Fibroblast of skin of abdomen (primary cell): ENCODE results near the gene SYTL2.
A peak's percentile ranks its signal among the peaks of the same experiment; 100 is the strongest.

Source experiments
- DNase-seq: peaks from one replicate; pipeline ENCODE4 v3.0.0-alpha.2; 2013

SYTL2 gene

GRCh38 chr11:85651118-85651517 lies 159.8 kb downstream of the SYTL2 start:
- DNase-seq: no peak

DNA sequence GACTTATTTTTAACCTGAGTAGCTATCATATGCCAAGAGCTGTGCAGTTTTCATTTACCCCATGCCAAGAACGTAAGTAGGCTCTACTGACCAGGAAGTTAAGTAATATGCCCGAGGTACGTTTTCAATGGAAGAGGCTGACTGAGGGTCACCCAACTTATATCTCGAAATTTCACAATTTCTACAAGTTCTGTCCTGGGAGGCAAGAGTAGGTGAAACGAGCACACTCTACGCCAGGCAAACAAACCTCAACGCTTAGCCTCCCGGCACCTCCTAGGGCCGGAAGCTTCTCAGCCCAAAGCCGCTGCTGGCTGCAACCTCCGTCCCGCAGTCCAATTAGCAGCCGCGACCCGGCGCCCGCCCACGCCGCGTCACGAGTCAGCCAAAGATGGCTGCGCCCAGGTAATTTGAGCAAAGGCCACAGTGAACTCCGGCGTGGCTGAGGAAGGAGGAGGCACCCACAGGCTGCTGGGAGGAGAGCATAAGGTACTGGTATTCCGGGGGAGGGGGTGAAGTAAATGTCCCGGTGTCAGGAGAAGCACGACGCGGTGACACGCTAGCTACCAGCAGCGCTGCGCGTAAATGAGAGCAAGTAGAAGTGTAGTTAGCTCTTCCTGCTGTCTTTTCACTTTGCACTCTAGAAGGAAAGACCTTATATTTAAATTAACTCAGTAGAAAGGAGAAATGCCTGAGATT lies 163.2 kb downstream of the SYTL2 start, which contains the start of gene TMEM126A:
Gene TMEM126A, plus strand, starts transcription at position 364 of the 696 bp plus-strand sequence. CDS start 2,289 bp downstream, outside the sequence.
- peak; percentile 81 for DNase-seq

DNA sequence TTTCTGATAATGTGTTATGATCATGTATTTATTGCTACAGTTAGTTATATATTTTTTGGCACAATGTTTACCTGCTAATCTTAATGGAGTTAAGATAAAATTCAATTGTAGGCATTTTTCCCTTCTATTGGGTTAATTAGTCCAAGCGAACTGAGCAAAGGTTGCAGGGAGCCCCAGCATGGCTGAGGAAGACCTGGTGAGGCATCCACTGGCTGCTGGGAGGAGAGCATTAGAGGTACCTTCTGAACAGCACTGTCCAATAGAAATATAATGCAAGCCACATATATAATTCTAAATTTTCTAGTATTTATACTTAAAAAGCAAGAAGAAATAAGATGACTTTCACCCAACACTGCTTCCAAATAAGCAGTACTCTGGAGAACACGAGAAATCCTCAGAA lies 163.9 kb downstream of the SYTL2 start:
- DNase-seq: no peak
